Lower leg skin (tissue), 3 donors: Measurements from ENCODE around the gene MAGOH.

Experiments used
- POLR2A ChIP-seq, 2 donors: fragments of 450-650 bp; IDR thresholded peaks; one replicate each; pipeline ENCODE4 v1.6.1; 2016 to 2017; ENCODE audit warnings: antibody characterized with exemption in 2 of 2, mild to moderate bottlenecking in 1 of 2, moderate library complexity in 1 of 2
- TF ChIP-seq, protein P1 (sequence below), 3 donors: fragments of 450-650 bp; IDR thresholded peaks; one replicate each; pipeline ENCODE4 v1.5.1; 2016; ENCODE audit warnings: antibody characterized with exemption in 3 of 3, mild to moderate bottlenecking in 3 of 3, moderate library complexity in 2 of 3

DNA sequence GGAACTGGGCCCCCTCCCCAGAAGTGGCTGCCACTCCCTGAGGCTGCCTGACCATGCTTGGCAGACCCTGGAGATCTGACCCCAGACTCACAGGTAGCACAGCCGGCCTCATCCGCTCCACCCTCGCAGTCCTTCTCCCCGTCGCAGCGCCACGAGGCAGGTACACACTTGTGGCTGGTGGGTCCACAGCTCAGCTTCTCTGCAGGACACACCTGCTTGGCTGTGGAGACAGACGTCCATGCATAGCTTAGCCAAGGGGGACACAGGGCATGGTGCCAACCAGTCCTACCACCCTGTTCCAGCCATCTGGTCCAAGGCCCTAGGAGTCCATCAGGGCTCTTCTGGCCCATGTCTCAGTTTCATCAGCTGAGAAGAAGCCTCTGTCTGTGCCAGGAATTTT lies 42.2 kb upstream of the MAGOH start:
- TF ChIP-seq, protein P1, sequence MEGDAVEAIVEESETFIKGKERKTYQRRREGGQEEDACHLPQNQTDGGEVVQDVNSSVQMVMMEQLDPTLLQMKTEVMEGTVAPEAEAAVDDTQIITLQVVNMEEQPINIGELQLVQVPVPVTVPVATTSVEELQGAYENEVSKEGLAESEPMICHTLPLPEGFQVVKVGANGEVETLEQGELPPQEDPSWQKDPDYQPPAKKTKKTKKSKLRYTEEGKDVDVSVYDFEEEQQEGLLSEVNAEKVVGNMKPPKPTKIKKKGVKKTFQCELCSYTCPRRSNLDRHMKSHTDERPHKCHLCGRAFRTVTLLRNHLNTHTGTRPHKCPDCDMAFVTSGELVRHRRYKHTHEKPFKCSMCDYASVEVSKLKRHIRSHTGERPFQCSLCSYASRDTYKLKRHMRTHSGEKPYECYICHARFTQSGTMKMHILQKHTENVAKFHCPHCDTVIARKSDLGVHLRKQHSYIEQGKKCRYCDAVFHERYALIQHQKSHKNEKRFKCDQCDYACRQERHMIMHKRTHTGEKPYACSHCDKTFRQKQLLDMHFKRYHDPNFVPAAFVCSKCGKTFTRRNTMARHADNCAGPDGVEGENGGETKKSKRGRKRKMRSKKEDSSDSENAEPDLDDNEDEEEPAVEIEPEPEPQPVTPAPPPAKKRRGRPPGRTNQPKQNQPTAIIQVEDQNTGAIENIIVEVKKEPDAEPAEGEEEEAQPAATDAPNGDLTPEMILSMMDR (IDR thresholded peaks at IDR 0.05), result no peak
- TF ChIP-seq POLR2A (IDR thresholded peaks at IDR 0.05), result no peak
